HG02759 (cell line): ENCODE results near the gene UPK3BL2.
"Not testable (repeated sequence)": the region's sequence is repeated elsewhere in the genome, so short reads cannot be mapped to it uniquely, and the experiment has no call there.

Experiments used
- ATAC-seq: cut with Tn5 transposase; IDR thresholded peaks from one replicate; pipeline ENCODE4 v1.9.1; 2021; ENCODE audit warnings: mild to moderate bottlenecking, moderate library complexity; ENCODE audit not compliant: unreplicated experiment

UPK3BL2 gene

GRCh38 chr7:102531583-102531982 is 11.9 kb downstream of the UPK3BL2 start:
- not testable (repeated sequence) for ATAC-seq

- not testable (repeated sequence) for ATAC-seq
Observed at GRCh38 chr7:102527822-102528793, 15.4 kb downstream of the UPK3BL2 start.

GRCh38 chr7:102527182-102527581 is 16.3 kb downstream of the UPK3BL2 start:
- ATAC-seq: not testable (repeated sequence)

GRCh38 chr7:102524803-102525202 is 18.7 kb downstream of the UPK3BL2 start:
- ATAC-seq: not testable (repeated sequence)

- not testable (repeated sequence) for ATAC-seq
Observed at GRCh38 chr7:102520797-102521196, 22.7 kb downstream of the UPK3BL2 start.

- ATAC-seq: peak; percentile 81
Observed at GRCh38 chr7:102517550-102518147, 25.8 kb downstream of the UPK3BL2 start, which contains the start of gene RASA4B. Gene RASA4B, minus strand, starts transcription at chr7:102517777. Its CDS starts 67 bp downstream, at chr7:102517710.

GRCh38 chr7:102516951-102517350 is 26.5 kb downstream of the UPK3BL2 start:
- ATAC-seq: not testable (repeated sequence)

- ATAC-seq: not testable (repeated sequence)
Observed at GRCh38 chr7:102515889-102516288, 27.6 kb downstream of the UPK3BL2 start.

GRCh38 chr7:102514881-102515721 is 28.4 kb downstream of the UPK3BL2 start:
- peak; percentile 70 for ATAC-seq

- ATAC-seq: not testable (repeated sequence)
Observed at GRCh38 chr7:102512642-102513221, 30.8 kb downstream of the UPK3BL2 start.

GRCh38 chr7:102511860-102512522 is 31.5 kb downstream of the UPK3BL2 start:
- peak; percentile 44 for ATAC-seq

- ATAC-seq: not testable (repeated sequence)
Observed at GRCh38 chr7:102510575-102510974, 32.9 kb downstream of the UPK3BL2 start.

GRCh38 chr7:102507410-102508088 is 35.9 kb downstream of the UPK3BL2 start:
- ATAC-seq: not testable (repeated sequence)

GRCh38 chr7:102505298-102506185 is 38.0 kb downstream of the UPK3BL2 start:
- ATAC-seq: not testable (repeated sequence)

- not testable (repeated sequence) for ATAC-seq
Observed at GRCh38 chr7:102503141-102503540, 40.4 kb downstream of the UPK3BL2 start.

- not testable (repeated sequence) for ATAC-seq
Observed at GRCh38 chr7:102498321-102498720, 45.2 kb downstream of the UPK3BL2 start.

- not testable (repeated sequence) for ATAC-seq
Observed at GRCh38 chr7:102497308-102497707, 46.2 kb downstream of the UPK3BL2 start.

GRCh38 chr7:102496861-102497260 is 46.6 kb downstream of the UPK3BL2 start:
- ATAC-seq: not testable (repeated sequence)
